Measurements from ENCODE around the gene HACD2.

HACD2 gene

GRCh38 chr3:123620343-123620742 lies 35.5 kb upstream of the HACD2 start:
- Histone ChIP-seq H3K9me2 (replicated peaks; ENCODE audit: insufficient read depth, low read length) (no peaks in the 10 kb centered on the region), H3K36me3 (ENCODE audit: low read length) (no peaks in the 10 kb centered on the region), H3K27me3 (ENCODE audit: low read length) (no peaks in the 10 kb centered on the region), H3K9ac (ENCODE audit: low read length) (no peak overlapping the region), H2AFZ (ENCODE audit: low read depth, low read length, severe bottlenecking) (no peak overlapping the region), H3K4me2 (ENCODE audit: low read depth, low read length, poor library complexity, severe bottlenecking) (no peak overlapping the region), H3K79me2 (ENCODE audit: insufficient read depth, low read length) (no peaks in the 10 kb centered on the region), H3K4me3 (ENCODE audit: insufficient read depth, low read length, poor library complexity, severe bottlenecking) (no peak overlapping the region), H4K20me1 (ENCODE audit: low read depth, low read length) (no peaks in the 10 kb centered on the region), H3F3A (ENCODE audit: insufficient read depth) (no peaks in the 10 kb centered on the region), H3K9me3 (ENCODE audit: insufficient read depth, low read length) (no peaks in the 10 kb centered on the region), H3K27ac (ENCODE audit: low read depth, low read length) (no peak overlapping the region)
- TF ChIP-seq EZH2phosphoT487 (conservative IDR thresholded peaks at IDR 0.05; ENCODE audit: low read length): no peak
- no peak for TF ChIP-seq CTCF (IDR thresholded peaks at IDR 0.05; ENCODE audit: insufficient read depth, low read length, poor library complexity, severe bottlenecking)

GRCh38 chr3:123618768-123619484 lies 34.1 kb upstream of the HACD2 start:
- H3K36me3 ChIP-seq (ENCODE audit: low read length): no peaks in the 10 kb centered on the region
- H4K20me1 ChIP-seq (ENCODE audit: low read depth, low read length): no peaks in the 10 kb centered on the region
- H3K27me3 ChIP-seq (ENCODE audit: low read length): no peaks in the 10 kb centered on the region
- H3K4me3 ChIP-seq (ENCODE audit: insufficient read depth, low read length, poor library complexity, severe bottlenecking): no peak overlapping the region
- H3F3A ChIP-seq (ENCODE audit: insufficient read depth): no peaks in the 10 kb centered on the region
- H3K4me2 ChIP-seq (ENCODE audit: low read depth, low read length, poor library complexity, severe bottlenecking): no peak overlapping the region
- H3K9me2 ChIP-seq (replicated peaks; ENCODE audit: insufficient read depth, low read length): no peaks in the 10 kb centered on the region
- no peak overlapping the region for H2AFZ ChIP-seq (ENCODE audit: low read depth, low read length, severe bottlenecking)
- H3K79me2 ChIP-seq (ENCODE audit: insufficient read depth, low read length): no peaks in the 10 kb centered on the region
- TF ChIP-seq CTCF (IDR thresholded peaks at IDR 0.05; ENCODE audit: insufficient read depth, low read length, poor library complexity, severe bottlenecking): no peak
- no peak for TF ChIP-seq EZH2phosphoT487 (conservative IDR thresholded peaks at IDR 0.05; ENCODE audit: low read length)
- no peaks in the 10 kb centered on the region for H3K9me3 ChIP-seq (ENCODE audit: insufficient read depth, low read length)
- no peak overlapping the region for H3K9ac ChIP-seq (ENCODE audit: low read length)
- no peak overlapping the region for H3K27ac ChIP-seq (ENCODE audit: low read depth, low read length)

- Histone ChIP-seq H2AFZ (ENCODE audit: low read depth, low read length, severe bottlenecking) (no peak overlapping the region), H3K27me3 (ENCODE audit: low read length) (no peaks in the 10 kb centered on the region), H3K79me2 (ENCODE audit: insufficient read depth, low read length) (no peaks in the 10 kb centered on the region), H3K9ac (ENCODE audit: low read length) (no peak overlapping the region), H3K27ac (ENCODE audit: low read depth, low read length) (no peak overlapping the region), H3K9me3 (ENCODE audit: insufficient read depth, low read length) (no peaks in the 10 kb centered on the region), H3K36me3 (ENCODE audit: low read length) (no peaks in the 10 kb centered on the region), H3F3A (ENCODE audit: insufficient read depth) (no peaks in the 10 kb centered on the region), H3K4me2 (ENCODE audit: low read depth, low read length, poor library complexity, severe bottlenecking) (no peak overlapping the region), H3K9me2 (replicated peaks; ENCODE audit: insufficient read depth, low read length) (no peaks in the 10 kb centered on the region), H3K4me3 (ENCODE audit: insufficient read depth, low read length, poor library complexity, severe bottlenecking) (no peak overlapping the region), H4K20me1 (ENCODE audit: low read depth, low read length) (no peaks in the 10 kb centered on the region)
- TF ChIP-seq CTCF (IDR thresholded peaks at IDR 0.05; ENCODE audit: insufficient read depth, low read length, poor library complexity, severe bottlenecking): no peak
- TF ChIP-seq EZH2phosphoT487 (conservative IDR thresholded peaks at IDR 0.05; ENCODE audit: low read length): no peak
Observed at GRCh38 chr3:123618076-123618708, 33.3 kb upstream of the HACD2 start.

Data from SU-DHL-6 (cell line).